ENCODE data around the gene KRTDAP. TPM values are rescaled to one million over a fixed set of nuclear protein-coding genes. Genes with fewer than 3 reads are reported as not detected.

KRTDAP gene
- total and polyA plus RNA-seq, 10 of the 15 experiments (the other 5 are each of a cell fraction or from before 2014, with no cell fraction given), result 0.23 TPM; not detected in 9

DNA sequence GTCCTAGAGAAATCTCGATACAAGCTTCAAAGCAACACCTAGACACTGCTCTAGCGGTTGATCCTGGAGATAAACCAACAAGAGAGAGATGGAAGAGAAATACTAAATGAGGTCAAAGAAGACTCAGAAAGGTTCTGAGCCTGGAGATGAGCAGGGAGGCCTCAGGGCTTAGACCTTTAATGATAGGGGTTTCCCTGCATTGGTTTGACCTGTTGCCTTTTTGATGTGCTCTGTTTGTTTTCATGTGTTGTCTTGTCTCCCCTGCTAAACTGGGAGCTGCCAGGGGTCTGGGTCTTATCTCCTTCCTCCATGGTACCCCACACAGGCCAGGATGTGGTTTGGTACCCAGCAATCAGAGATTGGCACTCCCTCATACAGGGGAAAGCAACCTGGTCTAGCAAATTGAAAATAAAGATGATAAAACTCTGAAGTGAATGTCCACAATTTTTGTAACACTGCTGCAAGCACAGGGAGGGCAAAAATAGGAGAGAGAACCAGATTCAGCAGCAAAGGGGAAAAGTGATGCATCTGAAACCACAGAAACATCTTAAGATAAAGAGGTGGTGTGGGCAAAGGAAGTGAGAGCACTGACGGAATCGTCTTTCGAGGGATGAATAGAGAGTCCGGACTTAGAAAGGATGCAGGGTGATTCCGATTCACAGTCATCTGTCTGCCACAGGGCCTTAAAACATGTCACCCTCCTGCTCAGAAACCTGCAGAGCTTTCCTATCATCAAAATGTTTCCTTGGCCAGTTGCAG, 38.7 kb downstream of the KRTDAP start (continued):
- TF ChIP-seq, protein P1, sequence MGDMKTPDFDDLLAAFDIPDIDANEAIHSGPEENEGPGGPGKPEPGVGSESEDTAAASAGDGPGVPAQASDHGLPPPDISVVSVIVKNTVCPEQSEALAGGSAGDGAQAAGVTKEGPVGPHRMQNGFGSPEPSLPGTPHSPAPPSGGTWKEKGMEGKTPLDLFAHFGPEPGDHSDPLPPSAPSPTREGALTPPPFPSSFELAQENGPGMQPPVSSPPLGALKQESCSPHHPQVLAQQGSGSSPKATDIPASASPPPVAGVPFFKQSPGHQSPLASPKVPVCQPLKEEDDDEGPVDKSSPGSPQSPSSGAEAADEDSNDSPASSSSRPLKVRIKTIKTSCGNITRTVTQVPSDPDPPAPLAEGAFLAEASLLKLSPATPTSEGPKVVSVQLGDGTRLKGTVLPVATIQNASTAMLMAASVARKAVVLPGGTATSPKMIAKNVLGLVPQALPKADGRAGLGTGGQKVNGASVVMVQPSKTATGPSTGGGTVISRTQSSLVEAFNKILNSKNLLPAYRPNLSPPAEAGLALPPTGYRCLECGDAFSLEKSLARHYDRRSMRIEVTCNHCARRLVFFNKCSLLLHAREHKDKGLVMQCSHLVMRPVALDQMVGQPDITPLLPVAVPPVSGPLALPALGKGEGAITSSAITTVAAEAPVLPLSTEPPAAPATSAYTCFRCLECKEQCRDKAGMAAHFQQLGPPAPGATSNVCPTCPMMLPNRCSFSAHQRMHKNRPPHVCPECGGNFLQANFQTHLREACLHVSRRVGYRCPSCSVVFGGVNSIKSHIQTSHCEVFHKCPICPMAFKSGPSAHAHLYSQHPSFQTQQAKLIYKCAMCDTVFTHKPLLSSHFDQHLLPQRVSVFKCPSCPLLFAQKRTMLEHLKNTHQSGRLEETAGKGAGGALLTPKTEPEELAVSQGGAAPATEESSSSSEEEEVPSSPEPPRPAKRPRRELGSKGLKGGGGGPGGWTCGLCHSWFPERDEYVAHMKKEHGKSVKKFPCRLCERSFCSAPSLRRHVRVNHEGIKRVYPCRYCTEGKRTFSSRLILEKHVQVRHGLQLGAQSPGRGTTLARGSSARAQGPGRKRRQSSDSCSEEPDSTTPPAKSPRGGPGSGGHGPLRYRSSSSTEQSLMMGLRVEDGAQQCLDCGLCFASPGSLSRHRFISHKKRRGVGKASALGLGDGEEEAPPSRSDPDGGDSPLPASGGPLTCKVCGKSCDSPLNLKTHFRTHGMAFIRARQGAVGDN (IDR thresholded peaks at IDR 0.05), result peak; percentile 72
- TF ChIP-seq SPI1 (IDR thresholded peaks at IDR 0.05; ENCODE audit: borderline replicate concordance, insufficient read depth, low read depth, low read length) (peak; percentile 87), CREB1 (IDR thresholded peaks at IDR 0.05; ENCODE audit: low read depth) (peak; percentile 60), BCL11A (IDR thresholded peaks at IDR 0.05; ENCODE audit: low read depth, low read length) (peak; percentile 57), YY1 (IDR thresholded peaks at IDR 0.05; ENCODE audit: low read depth, low read length) (0 out of 2 replicates have a peak, but pooled peaks have one; percentile 25), RCOR1 (conservative IDR thresholded peaks at IDR 0.05; ENCODE audit: low read depth, low read length) (no peak), MEF2B (IDR thresholded peaks at IDR 0.05; ENCODE audit: partially characterized antibody, poor library complexity, severe bottlenecking) (peak; percentile 57), RAD51 (IDR thresholded peaks at IDR 0.05) (no peak), JUNB (IDR thresholded peaks at IDR 0.05) (peak; percentile 70), MTA2 (IDR thresholded peaks at IDR 0.05; ENCODE audit: low read depth) (peak; percentile 72), ATF7 (IDR thresholded peaks at IDR 0.05; ENCODE audit: low read depth) (peak; percentile 92), PAX5 (IDR thresholded peaks at IDR 0.05; ENCODE audit: borderline replicate concordance, low read depth, low read length) (peak; percentile 66; the same call in 1 of the 2 replicates), CBFB (IDR thresholded peaks at IDR 0.05; ENCODE audit: low read depth) (peak; percentile 85), NBN (IDR thresholded peaks at IDR 0.05) (0 out of 2 replicates have a peak, but pooled peaks have one; percentile 43), ZNF24 (IDR thresholded peaks at IDR 0.05) (no peak), CEBPZ (IDR thresholded peaks at IDR 0.05; ENCODE audit: low read depth, low read length) (no peak), FOS (IDR thresholded peaks at IDR 0.05; ENCODE audit: borderline replicate concordance, extremely low read depth, insufficient read length) (no peak), EP300 (IDR thresholded peaks at IDR 0.05; ENCODE audit: borderline replicate concordance in 1 of 2, control insufficient read depth in 1 of 2, low read depth in 2 of 2, low read length in 2 of 2) (peak in 1 of 2 experiments; percentile 75; a peak in 1 of 4 replicates), SMC3 (IDR thresholded peaks at IDR 0.05; ENCODE audit: borderline replicate concordance, low read length) (no peak), MEF2A (IDR thresholded peaks at IDR 0.05; ENCODE audit: insufficient read depth, low read depth, low read length) (peak; percentile 59; the same call in 1 of the 2 replicates), ZBED1 (IDR thresholded peaks at IDR 0.05; ENCODE audit: borderline replicate concordance) (peak; percentile 82; the same call in 1 of the 2 replicates), NFIC (IDR thresholded peaks at IDR 0.05; ENCODE audit: low read depth, low read length) (peak; percentile 84; the same call in 1 of the 2 replicates), CEBPB (IDR thresholded peaks at IDR 0.05; ENCODE audit: borderline replicate concordance in 1 of 2, low read depth in 2 of 2, low read length in 2 of 2) (peak in 1 of 2 experiments; percentile 32; a peak in 1 of 4 replicates), ZNF274 (IDR thresholded peaks at IDR 0.05; ENCODE audit: insufficient read depth, insufficient read length) (no peak), NR2F1 (conservative IDR thresholded peaks at IDR 0.05) (peak; percentile 91)

Data from GM12878 (cell line).